NCI-H2227 treated with DMSO at 0.1 percent for 48 hours (cell line): ENCODE measurements around the gene HOXA10.

Experiments
- DNase-seq: peaks from one replicate; lab custom pipeline; 2025; lab: John Stamatoyannopoulos, UW

HOXA10 gene

GRCh38 chr7:27179503-27180430, 5.6 kb upstream of the HOXA10 start:
- DNase-seq: no peak

DNA sequence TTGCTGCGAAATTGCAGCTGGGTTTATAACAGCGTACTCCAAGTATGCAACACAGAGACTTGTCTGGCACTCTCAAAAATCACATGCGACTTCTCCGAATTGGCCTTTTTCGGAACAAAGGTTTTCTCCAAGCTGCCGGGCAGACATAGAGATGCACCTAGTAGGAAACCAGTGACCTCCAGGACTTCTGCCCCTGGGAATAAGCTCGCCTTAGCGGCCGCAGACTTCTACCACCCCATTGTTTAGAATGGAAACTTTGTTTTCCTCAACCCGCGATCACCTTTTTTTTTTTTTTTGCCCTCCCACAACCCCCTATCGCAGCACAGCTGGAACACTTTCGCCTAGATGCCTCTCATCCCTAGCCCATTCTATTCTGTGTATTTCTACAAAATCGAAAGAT, 4.9 kb upstream of the HOXA10 start:
- no peak for DNase-seq

- no peak for DNase-seq
Measured at GRCh38 chr7:27178366-27178765, 4.2 kb upstream of the HOXA10 start.

GRCh38 chr7:27177795-27178320, 3.7 kb upstream of the HOXA10 start:
- no peak for DNase-seq

DNA sequence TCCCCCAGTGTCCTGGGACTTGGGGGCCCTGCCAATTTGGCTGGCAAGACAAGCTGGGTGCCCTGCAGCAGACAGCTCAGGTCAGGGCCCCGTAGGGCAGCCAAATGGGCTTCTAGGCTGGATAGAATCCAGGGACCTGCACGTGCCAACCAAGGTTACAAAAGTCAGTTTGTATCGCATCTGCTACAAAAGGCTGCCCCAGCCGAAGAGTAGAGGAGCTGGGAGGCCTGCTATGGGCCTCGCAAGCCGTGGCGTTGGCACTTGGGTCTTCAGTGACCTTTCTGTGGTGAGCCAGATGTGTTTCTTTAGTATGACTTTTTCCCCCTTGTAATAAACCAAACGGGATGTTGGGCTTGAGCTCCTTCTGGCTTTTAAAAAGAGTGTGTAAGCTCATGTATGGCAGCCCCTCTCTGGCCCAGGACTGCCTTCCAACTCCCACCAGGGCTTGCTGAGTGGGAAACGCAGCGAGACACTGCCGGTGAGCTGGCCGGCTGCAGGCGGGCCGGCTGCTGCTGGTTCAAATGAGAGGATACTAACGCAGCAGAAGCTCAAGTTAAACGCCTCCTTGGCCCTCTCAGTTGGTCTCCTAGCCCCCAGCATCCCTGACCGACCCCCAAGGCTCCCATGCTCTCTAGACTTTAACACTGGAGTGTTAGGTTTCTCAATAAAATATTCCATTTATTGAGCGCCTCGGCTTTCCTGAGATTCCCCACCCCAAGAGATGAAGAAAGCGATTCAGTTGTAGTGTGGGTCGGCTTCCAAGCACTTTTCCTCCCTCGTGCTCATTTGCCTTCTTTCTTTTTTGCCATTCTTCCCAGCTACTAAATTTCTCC, 3.1 kb upstream of the HOXA10 start:
- no peak for DNase-seq

DNA sequence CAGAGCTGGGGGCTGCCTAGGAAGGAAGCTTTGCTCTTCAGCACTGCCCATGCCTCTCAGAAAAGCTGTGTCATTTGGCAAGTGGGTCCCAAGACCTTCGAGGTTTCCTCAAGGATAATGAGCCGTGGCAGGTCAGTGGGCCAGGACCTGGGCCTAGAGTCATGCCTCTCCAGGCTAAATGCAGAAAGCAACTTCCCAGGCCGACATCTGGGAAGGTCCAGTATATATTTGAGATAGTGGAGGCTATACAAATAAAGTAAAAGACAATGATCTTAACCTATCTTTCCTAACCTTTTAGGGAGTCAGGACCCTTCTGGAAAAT, 2.4 kb upstream of the HOXA10 start:
- no peak for DNase-seq

DNA sequence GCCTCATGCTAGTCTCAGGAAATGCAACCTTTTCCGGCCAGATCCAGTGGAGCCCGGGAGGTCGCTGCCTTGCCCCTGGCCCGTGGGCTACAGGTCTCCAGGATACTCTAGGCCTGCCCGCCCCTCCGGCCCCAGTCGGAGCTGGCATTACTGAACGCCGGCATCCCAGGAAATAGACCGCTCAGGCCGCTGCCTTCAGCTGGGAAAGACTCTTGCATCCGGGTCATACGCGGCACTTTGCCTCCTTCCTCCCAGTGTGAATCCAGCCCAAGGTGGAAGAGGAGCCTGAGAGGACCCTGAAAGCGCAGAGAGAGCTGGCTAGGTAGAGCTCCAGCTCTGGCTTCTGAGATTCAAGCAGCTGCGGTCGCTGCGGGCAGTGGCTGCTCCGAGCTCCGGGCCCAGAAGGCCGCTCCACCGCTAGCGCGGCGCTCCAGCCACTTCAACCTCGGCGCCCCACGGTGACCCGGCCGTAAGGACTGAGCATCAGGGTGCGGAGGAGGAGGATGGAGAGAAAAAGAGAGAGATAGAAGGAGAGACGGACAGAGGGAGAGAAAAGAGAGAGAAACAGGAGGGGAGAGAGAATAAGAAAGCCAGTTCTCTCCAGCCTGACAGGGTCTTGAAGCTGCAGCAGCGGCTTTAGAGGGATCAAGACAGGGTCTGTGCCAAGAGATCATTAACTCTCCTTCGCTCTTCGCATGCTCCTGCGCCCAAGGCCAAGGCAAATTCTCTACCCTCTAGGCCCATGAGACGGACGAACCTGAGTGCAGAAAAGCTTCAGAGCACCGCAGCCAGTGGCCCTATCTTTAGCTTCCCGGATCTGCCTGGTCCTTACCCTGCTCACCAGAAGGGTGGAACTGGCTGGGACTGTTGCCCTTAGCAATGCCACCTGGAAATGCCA, 1.8 kb upstream of the HOXA10 start:
- no peak for DNase-seq

DNA sequence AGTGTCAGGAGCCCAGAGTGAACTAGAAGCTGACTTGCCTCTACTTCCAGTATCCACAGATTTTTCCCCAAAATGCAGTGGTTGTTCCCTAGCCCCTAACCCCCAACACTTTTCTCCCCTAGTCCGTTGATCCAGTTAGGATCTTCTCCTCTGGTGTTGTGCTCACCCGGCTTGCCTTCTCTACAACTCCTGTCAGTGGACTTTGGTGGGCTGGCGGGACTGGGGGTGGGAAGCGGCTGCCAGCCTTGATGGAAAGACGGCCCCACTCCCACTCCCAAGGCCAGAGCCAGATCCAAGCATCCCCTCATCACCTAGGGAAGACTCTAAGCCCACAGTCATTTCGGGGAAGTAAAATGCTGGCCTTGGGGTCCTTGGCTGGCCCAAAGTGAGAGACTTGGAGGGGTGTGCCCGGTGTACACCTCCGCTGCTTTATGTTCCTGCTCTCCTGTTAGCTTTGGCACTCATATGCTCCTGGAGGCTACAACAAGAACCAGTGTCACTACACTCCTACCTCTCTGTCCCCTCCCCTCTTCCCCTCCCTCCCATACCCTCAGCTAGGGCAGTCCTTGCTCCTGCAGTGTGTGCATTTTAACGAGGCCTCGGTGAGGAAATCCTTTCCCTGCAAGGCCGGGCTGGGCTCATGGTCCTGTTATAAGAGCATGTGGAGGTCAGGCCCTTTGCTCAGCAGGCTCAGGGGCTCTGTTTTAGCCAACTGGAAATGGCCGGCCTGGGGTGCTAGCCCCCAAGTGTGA, 930 bp upstream of the HOXA10 start:
- no peak for DNase-seq

DNA sequence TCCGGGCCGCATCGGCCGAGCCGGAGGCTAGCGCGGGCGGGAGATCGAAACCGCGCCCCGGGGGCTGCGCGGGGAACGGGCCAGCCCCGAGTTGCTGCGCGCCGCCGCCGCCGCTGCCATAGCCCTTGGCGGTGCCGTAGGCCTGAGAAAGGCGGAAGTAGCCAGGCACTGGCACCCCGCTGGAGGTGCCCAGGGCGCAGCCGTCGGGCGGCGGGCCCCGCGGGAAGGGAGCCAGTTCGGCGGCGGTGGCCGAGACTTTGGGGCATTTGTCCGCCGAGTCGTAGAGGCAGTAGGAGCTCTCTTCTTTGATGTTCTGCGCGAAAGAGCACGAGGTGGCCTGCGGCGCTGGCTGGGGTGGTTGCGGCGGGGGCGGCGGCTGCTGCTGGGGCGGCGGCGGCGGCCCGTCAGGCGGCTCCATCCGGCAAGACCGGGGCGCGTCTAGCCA, 587 bp downstream of the HOXA10 start:
- DNase-seq: no peak

GRCh38 chr7:27172823-27173510, 1.2 kb downstream of the HOXA10 start:
- no peak for DNase-seq

GRCh38 chr7:27172315-27172774, 1.8 kb downstream of the HOXA10 start:
- no peak for DNase-seq

GRCh38 chr7:27171637-27172314, 2.3 kb downstream of the HOXA10 start:
- DNase-seq: no peak

DNA sequence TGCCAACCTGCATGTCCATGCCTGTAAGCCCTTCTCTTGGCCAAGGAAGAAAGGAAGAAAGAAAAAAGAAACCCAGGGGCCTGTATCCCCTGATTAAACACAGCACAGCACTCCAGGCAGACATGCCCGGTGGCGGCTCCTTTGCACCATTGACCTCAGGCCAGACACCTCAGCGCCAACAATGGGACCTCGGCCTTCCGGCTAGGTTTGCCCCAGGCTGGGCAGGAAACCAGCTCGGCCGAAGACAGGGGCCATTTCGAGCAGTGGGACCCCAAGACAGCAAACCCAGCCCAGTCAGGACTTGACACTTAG, 2.8 kb downstream of the HOXA10 start:
- DNase-seq: no peak

- no peak for DNase-seq
Measured at GRCh38 chr7:27170426-27171324, 3.4 kb downstream of the HOXA10 start.

DNA sequence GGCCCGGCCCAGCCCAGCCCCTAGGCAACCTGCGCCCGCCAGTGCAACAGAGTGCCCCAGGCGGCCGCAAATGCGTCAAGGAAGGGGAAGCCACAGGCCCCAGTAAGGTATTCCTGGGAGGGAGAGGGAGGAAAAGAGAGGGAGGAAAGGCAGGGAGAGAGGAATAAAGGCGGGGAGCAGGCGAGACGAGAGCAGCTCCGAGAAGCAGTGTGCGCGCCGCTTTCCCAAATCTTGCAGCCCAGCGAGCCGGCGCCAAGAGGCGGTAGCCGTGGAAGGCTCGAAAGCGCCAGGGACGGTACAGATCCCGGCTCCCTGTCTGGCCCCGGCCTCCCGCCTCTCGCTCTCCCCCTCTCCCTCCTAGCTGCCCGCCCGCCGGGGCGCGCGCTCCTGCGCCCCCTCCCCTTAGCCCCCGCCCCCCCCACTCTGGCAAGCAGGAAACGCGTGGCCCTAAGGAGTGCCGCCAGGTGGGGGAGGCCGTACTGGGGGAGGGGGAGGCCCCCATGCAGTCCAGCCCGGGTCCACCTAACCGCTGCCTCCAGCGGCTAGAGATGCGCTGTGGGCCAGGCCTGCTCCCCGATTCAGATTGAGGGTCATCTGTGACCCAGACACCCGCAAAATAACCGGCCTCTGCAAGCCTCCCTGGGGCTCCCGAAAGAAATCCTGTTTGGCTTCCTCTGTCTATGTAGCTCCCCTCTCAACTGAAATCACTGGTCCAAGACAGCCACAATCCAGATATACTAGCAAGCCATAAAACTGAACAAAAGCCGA, 4.3 kb downstream of the HOXA10 start:
- DNase-seq: no peak

DNA sequence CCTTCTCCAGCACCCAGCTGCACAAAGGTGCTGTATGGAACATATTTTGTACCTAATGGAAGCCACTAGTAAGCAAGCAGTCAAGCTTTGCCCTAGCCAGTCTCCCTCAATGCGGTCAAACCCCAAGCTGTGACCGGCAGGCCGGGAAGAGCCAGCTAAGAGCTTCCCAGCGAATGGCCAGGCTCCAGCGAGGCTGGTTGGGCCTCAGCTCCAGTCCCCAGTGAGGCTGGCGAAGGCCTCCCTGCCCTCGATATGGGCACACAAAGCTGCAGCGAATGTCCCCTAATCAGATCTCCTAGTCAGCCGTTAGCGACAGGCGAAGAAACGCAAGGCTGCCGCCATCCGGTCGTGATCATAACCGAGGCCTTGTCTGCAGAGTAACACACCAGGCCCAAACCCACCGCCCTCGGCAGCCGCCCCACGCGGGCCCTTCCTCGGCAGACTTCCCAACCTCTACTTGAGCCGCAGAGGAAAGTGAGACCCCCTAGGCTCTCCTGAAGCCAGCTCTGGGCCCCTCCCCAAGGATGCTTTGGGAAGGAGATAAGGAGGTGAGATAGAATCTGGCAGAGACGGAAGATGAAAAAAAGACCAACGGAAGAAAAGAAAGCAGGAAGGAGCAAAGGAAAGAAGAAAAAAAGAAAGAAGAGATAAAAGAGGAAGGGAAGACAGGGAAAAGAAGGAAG, 5.7 kb downstream of the HOXA10 start:
- no peak for DNase-seq

- no peak for DNase-seq
Measured at GRCh38 chr7:27167916-27168264, 6.2 kb downstream of the HOXA10 start.
